Left colon (tissue), 2 donors: ENCODE data around the gene LRRC46. TPM values are rescaled to one million over a fixed set of nuclear protein-coding genes. Genes with fewer than 3 reads are reported as not detected.

Experiments
- ATAC-seq: fragments of 200-7000 bp; cut with Tn5 transposase; one replicate; pipeline ENCODE4 v1.9.1; 2020; ENCODE audit warnings: mild to moderate bottlenecking, moderate library complexity
- DNase-seq, 2 donors: peaks; one replicate each; pipeline ENCODE4 v3.0.0-alpha.2; 2020
- intact Hi-C, 2 donors: fragments of 100-400 bp; cut with DNase I in 1 of 2; cut with micrococcal nuclease in 1 of 2; formaldehyde crosslinking; loops; one replicate each; pipeline versions ENCODE4 v1.11.2 to v1.14.0; 2022; cut with DNase I, micrococcal nuclease
- total RNA-seq, 2 donors: library from RNA; stranded (reverse); fragmentation: NEBNext Ultra II Directional; extraction: Animal tissue kit (Norgen Biotek cat#: 25700); gene quantifications; one replicate each; pipeline ENCODE4 v1.2.1, GENCODE V29; 2021
- donor health status: DM: no; HTN: no; CAD: no.
- donor health status: DM: yes; HTN: yes; CAD: no.

LRRC46 gene
- total RNA-seq, 2 donors from 2014 or later = 0.42 TPM; not detected in 1

GRCh38 chr17:47808036-47808829 is 23.2 kb upstream of the LRRC46 start:
- DNase-seq = no peak
- intact Hi-C loops = no loop called here
- ATAC-seq = no peak

GRCh38 chr17:47808830-47809480 is 22.5 kb upstream of the LRRC46 start:
- no peak for DNase-seq
- no peak for ATAC-seq
- intact Hi-C loops = no loop called here

- DNase-seq (peak; percentile 88 to 91), ATAC-seq (peak; percentile 84)
- intact Hi-C loops = no loop called here
Measured at GRCh38 chr17:47810200-47810821, 21.2 kb upstream of the LRRC46 start.

GRCh38 chr17:47810901-47811635 is 20.4 kb upstream of the LRRC46 start:
- peak; percentile 46 for ATAC-seq
- peak in 1 of 2 donors; percentile 58 for DNase-seq
- intact Hi-C loops = no loop called here

- DNase-seq = no peak
- no peak for ATAC-seq
- intact Hi-C loops = no loop called here
Measured at GRCh38 chr17:47811709-47812108, 19.8 kb upstream of the LRRC46 start.

GRCh38 chr17:47812146-47812920 is 19.1 kb upstream of the LRRC46 start:
- no peak for DNase-seq
- ATAC-seq = no peak
- intact Hi-C loops = no loop called here

- ATAC-seq (no peak), DNase-seq (no peak)
- intact Hi-C loops = no loop called here
Measured at GRCh38 chr17:47813077-47813476, 18.4 kb upstream of the LRRC46 start.

- intact Hi-C loops = no loop called here
- ATAC-seq (no peak), DNase-seq (no peak)
Measured at GRCh38 chr17:47813512-47814031, 17.9 kb upstream of the LRRC46 start.

GRCh38 chr17:47815106-47815918 is 16.2 kb upstream of the LRRC46 start:
- no peak for DNase-seq
- intact Hi-C loops = no loop called here
- no peak for ATAC-seq

- intact Hi-C loops = no loop called here
- ATAC-seq = no peak
- DNase-seq = no peak
Measured at GRCh38 chr17:47816111-47816735, 15.2 kb upstream of the LRRC46 start.

- DNase-seq (no peak), ATAC-seq (no peak)
- intact Hi-C loops = no loop called here
Measured at GRCh38 chr17:47816947-47817346, 14.5 kb upstream of the LRRC46 start.

GRCh38 chr17:47818002-47818695 is 13.3 kb upstream of the LRRC46 start:
- DNase-seq = peak in 1 of 2 donors; percentile 23
- ATAC-seq = no peak
- intact Hi-C loops = no loop called here

- DNase-seq (peak in 1 of 2 donors; percentile 23), ATAC-seq (no peak)
- intact Hi-C loops = no loop called here
Measured at GRCh38 chr17:47819475-47819874, 12.0 kb upstream of the LRRC46 start.

GRCh38 chr17:47820033-47820789 is 11.3 kb upstream of the LRRC46 start:
- intact Hi-C loops = no loop called here
- DNase-seq = peak; percentile 74 to 88
- peak; percentile 77 for ATAC-seq

- peak; percentile 24 for ATAC-seq
- DNase-seq = no peak
- intact Hi-C loops = no loop called here
Measured at GRCh38 chr17:47821031-47821423, 10.4 kb upstream of the LRRC46 start.
